GM12872 (cell line): ENCODE results near the gene KCNJ15.

ENCODE experiments used
- TF ChIP-seq, protein P1 (sequence below): IDR thresholded peaks from 3 replicates; pipeline ENCODE4 v1.5.1; 2011; ENCODE audit warnings: low read depth, mild to moderate bottlenecking, low read length, moderate library complexity; ENCODE audit not compliant: insufficient read depth

KCNJ15 gene

GRCh38 chr21:38273745-38274542 lies 17.2 kb downstream of the KCNJ15 start:
- TF ChIP-seq, protein P1, sequence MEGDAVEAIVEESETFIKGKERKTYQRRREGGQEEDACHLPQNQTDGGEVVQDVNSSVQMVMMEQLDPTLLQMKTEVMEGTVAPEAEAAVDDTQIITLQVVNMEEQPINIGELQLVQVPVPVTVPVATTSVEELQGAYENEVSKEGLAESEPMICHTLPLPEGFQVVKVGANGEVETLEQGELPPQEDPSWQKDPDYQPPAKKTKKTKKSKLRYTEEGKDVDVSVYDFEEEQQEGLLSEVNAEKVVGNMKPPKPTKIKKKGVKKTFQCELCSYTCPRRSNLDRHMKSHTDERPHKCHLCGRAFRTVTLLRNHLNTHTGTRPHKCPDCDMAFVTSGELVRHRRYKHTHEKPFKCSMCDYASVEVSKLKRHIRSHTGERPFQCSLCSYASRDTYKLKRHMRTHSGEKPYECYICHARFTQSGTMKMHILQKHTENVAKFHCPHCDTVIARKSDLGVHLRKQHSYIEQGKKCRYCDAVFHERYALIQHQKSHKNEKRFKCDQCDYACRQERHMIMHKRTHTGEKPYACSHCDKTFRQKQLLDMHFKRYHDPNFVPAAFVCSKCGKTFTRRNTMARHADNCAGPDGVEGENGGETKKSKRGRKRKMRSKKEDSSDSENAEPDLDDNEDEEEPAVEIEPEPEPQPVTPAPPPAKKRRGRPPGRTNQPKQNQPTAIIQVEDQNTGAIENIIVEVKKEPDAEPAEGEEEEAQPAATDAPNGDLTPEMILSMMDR = no peak

DNA sequence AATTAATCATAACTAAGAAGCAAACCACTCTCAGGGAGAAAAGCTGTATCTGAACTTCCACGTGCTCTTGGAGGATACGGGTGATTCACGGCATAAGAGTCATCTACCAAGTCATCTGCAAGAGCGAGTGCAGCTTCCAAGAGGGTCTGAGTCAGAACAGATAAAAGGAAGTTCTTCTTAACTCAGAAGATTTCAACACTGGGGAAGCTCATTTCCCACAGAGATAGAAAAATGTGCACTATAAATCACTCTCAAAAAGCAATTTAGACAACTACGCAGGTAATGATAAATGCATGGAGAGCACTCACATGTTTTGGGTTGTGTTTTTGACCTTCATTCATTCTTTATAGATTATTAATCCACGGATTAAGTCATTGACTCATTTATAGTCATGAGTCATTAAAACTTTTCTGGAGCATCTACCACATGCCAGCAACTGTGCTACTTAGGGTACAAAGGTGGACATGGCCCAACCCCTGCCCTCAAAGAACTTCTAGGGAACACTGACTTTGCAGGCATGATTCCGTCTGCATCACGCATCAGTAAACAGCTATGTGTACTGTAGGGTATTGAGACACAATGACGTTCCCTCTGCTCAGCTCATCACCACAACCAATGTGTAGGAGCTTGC lies 20.8 kb downstream of the KCNJ15 start:
- TF ChIP-seq, protein P1 = no peak

- TF ChIP-seq, protein P1 = no peak
Measured at GRCh38 chr21:38280454-38280853, 23.7 kb downstream of the KCNJ15 start.

GRCh38 chr21:38280867-38281266 lies 24.1 kb downstream of the KCNJ15 start:
- TF ChIP-seq, protein P1 = no peak

- TF ChIP-seq, protein P1 = no peak
Measured at GRCh38 chr21:38282921-38283320, 26.1 kb downstream of the KCNJ15 start.

DNA sequence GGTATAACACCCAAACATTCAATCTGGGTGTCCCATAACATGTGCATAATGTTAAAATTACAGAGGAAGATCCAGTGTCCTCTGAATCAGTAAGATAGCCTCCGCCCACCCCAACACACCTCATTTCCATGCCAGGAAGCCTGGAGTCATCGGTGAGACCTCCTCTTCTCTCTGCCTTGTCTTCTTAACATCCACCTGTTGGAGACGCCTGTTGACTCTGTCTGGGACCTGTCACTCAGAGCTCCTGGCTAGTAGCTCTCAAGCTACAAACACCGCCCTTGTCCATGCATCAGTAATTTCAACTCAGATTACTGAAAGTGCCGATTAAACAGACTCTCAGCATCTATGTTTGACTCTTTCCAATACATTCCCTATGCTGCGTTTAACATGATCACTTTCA lies 27.4 kb downstream of the KCNJ15 start:
- TF ChIP-seq, protein P1 = no peak

- TF ChIP-seq, protein P1 = no peak
Measured at GRCh38 chr21:38286739-38287471, 30.1 kb downstream of the KCNJ15 start.
